IPS DF 4.7 (cell line): Measurements from ENCODE around the gene PCDHGA8.
"Not testable (repeated sequence)": the region's sequence is repeated elsewhere in the genome, so short reads cannot be mapped to it uniquely, and the experiment has no call there.

Experiments used
- DNase-seq: peaks from one replicate; pipeline ENCODE4 v3.0.0-alpha.2; 2013; ENCODE audit warnings: low spot score; ENCODE audit errors: extremely low read depth

PCDHGA8 gene

DNA sequence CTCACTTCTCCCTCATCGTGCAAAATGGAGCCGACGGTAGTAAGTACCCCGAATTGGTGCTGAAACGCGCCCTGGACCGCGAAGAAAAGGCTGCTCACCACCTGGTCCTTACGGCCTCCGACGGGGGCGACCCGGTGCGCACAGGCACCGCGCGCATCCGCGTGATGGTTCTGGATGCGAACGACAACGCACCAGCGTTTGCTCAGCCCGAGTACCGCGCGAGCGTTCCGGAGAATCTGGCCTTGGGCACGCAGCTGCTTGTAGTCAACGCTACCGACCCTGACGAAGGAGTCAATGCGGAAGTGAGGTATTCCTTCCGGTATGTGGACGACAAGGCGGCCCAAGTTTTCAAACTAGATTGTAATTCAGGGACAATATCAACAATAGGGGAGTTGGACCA lies 38.9 kb downstream of the PCDHGA8 start:
- DNase-seq: no peak

- DNase-seq: not testable (repeated sequence)
Measured at GRCh38 chr5:141432308-141432707, 39.9 kb downstream of the PCDHGA8 start.

DNA sequence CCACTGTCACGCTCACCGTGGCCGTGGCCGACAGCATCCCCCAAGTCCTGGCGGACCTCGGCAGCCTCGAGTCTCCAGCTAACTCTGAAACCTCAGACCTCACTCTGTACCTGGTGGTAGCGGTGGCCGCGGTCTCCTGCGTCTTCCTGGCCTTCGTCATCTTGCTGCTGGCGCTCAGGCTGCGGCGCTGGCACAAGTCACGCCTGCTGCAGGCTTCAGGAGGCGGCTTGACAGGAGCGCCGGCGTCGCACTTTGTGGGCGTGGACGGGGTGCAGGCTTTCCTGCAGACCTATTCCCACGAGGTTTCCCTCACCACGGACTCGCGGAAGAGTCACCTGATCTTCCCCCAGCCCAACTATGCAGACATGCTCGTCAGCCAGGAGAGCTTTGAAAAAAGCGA lies 40.3 kb downstream of the PCDHGA8 start:
- DNase-seq: not testable (repeated sequence)

GRCh38 chr5:141434006-141434405 lies 41.6 kb downstream of the PCDHGA8 start:
- no peak for DNase-seq

DNA sequence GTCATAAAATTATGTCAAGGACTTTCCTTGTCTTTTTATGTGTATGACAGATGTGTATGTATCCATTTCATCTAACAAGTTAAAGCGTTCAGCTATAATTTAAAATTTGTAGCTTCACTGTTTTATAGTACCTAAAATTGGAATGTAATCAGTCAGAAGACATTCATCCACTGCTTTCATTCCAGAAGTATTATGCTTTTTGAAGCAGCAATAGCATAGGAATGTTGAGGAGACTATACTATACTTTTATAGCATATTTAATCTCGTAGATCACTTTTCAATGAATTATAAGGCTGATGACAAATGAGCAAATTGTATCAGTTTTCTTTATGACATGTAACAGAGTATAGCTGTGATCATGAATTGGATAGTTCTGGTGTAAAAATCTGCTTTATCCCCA lies 44.8 kb downstream of the PCDHGA8 start:
- DNase-seq: no peak

- no peak for DNase-seq
Measured at GRCh38 chr5:141439411-141440141, 47.1 kb downstream of the PCDHGA8 start.

GRCh38 chr5:141440341-141440740 lies 47.9 kb downstream of the PCDHGA8 start:
- DNase-seq: no peak

GRCh38 chr5:141441571-141442170 lies 49.2 kb downstream of the PCDHGA8 start:
- DNase-seq: no peak
